Thoracic aorta (tissue), 2 donors: ENCODE data around the gene PACS1. TPM values are rescaled to one million over a fixed set of nuclear protein-coding genes. Genes with fewer than 3 reads are reported as not detected.

Source experiments
- ATAC-seq: fragments of 150-250 bp; one replicate; pipeline ENCODE4 v1.8.0; 2017; ENCODE audit warnings: low read depth; ENCODE audit not compliant: insufficient number of reproducible peaks, low FRiP score
- DNase-seq: peaks from one replicate; pipeline ENCODE4 v3.0.0-alpha.2; 2020; ENCODE audit warnings: low spot score
- H3K27ac ChIP-seq, 2 donors: fragments of 200-600 bp; sonication (generic); 1 replicate in 1 of 2; 2 replicates in 1 of 2; pipeline ENCODE4 v1.5.1; 2016; ENCODE audit warnings: mild to moderate bottlenecking in 2 of 2, moderate library complexity in 2 of 2
- H3K27me3 ChIP-seq: fragments of 200-600 bp; sonication (generic); replicated peaks from 2 replicates; pipeline ENCODE4 v1.6.0; 2016; ENCODE audit warnings: mild to moderate bottlenecking; ENCODE audit not compliant: insufficient read depth
- H3K36me3 ChIP-seq: fragments of 200-600 bp; sonication (generic); one replicate; pipeline ENCODE4 v1.5.1; 2016
- H3K4me1 ChIP-seq, 2 donors: fragments of 200-600 bp; sonication (generic); 1 replicate in 1 of 2; 2 replicates in 1 of 2; pipeline versions ENCODE4 v1.5.1 to v1.6.0; 2016; ENCODE audit warnings: low read depth in 2 of 2, mild to moderate bottlenecking in 1 of 2; ENCODE audit not compliant: control insufficient read depth in 1 of 2
- H3K4me3 ChIP-seq: fragments of 200-600 bp; sonication (generic); 2 replicates; pipeline ENCODE4 v1.5.1; 2016; ENCODE audit warnings: mild to moderate bottlenecking
- H3K9me3 ChIP-seq: fragments of 200-600 bp; sonication (generic); 2 replicates; pipeline ENCODE4 v1.5.1; 2016
- total RNA-seq, 2 donors: library from RNA; depleted of rRNA; stranded (reverse); fragments of >200 nt; gene quantifications; one replicate each; pipeline versions ENCODE4 v1.1.0 to v1.2.3, GENCODE V29; 2016
- TF ChIP-seq, protein P1 (sequence below): fragments of 200-600 bp; sonication (generic); IDR thresholded peaks from one replicate; pipeline ENCODE4 v1.5.1; 2019; ENCODE audit warnings: antibody characterized with exemption

Gene PACS1
- total RNA-seq, 2 donors from 2014 or later = 82.9 to 112 TPM

DNA sequence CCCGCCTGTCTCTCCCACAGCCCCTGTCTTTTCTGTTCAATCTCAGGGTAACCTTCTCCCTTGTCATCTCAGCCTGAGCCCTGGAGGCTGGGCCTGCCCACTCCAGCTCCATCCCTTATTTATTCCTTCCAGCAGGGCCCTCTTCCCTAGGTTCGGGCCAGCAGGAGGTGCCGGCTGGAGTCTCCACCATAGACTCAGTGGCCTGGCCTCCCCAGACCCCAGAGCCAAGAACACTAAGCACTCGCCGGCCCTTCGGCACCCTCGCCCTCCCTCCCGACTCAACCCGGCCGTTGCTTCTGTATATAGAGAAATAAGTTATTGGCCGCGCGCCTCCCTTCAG is 196.9 kb downstream of the PACS1 start:
- peaks cover 26% of the 10 kb centered on the region for H3K36me3 ChIP-seq
- H3K4me1 ChIP-seq = peaks cover 15 to 29% of the 10 kb centered on the region in 2 donors
- TF ChIP-seq, protein P1, sequence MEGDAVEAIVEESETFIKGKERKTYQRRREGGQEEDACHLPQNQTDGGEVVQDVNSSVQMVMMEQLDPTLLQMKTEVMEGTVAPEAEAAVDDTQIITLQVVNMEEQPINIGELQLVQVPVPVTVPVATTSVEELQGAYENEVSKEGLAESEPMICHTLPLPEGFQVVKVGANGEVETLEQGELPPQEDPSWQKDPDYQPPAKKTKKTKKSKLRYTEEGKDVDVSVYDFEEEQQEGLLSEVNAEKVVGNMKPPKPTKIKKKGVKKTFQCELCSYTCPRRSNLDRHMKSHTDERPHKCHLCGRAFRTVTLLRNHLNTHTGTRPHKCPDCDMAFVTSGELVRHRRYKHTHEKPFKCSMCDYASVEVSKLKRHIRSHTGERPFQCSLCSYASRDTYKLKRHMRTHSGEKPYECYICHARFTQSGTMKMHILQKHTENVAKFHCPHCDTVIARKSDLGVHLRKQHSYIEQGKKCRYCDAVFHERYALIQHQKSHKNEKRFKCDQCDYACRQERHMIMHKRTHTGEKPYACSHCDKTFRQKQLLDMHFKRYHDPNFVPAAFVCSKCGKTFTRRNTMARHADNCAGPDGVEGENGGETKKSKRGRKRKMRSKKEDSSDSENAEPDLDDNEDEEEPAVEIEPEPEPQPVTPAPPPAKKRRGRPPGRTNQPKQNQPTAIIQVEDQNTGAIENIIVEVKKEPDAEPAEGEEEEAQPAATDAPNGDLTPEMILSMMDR = no peak
- no peaks in the 10 kb centered on the region for H3K9me3 ChIP-seq
- no peaks in the 10 kb centered on the region for H3K27me3 ChIP-seq
- peak overlapping the region; percentile 95 to 97 for H3K27ac ChIP-seq
- ATAC-seq (no peak), DNase-seq (no peak)
- peak overlapping the region; percentile 94 for H3K4me3 ChIP-seq

GRCh38 chr11:66267379-66268243 is 197.5 kb downstream of the PACS1 start:
- TF ChIP-seq, protein P1 = peak; percentile 47
- H3K4me1 ChIP-seq = peaks cover 15 to 29% of the 10 kb centered on the region in 2 donors
- peaks cover 27% of the 10 kb centered on the region for H3K36me3 ChIP-seq
- ATAC-seq (peak; percentile 79), DNase-seq (peak; percentile 75)
- peak overlapping the region; percentile 95 to 97 for H3K27ac ChIP-seq
- H3K4me3 ChIP-seq = peak overlapping the region; percentile 94
- no peaks in the 10 kb centered on the region for H3K9me3 ChIP-seq
- no peaks in the 10 kb centered on the region for H3K27me3 ChIP-seq

DNA sequence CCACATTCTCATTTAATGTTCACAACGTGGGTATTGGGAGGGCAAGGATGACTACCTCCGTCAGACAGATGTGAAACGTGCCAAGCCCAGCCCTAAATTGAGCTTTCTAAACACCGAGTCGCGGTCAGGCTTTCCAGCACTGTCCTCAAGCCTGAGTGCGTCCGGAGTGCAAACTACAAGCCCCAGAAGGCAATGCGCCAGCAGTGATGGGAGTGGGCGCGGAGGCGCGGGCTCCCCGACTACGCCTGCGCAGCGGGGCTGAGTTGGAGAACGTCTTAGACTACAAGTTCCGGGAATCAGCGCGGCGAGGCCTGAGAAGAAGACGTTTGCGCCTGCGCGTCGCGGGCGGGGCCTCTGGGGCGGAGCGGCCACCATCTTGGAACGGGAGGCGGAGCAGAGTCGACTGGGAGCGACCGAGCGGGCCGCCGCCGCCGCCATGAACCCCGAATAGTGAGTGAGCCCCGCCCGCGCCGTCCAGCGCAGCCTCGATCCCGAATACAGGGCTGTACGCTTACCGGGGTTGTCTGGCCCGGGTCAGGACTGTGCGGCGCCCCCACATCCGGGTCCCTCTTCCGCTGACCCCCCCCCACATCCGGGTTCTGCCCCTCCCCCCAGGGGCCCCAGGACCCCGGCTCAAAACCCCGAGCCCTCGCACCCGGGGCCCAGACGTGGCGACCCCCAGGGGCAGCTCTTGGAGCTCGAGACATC is 198.3 kb downstream of the PACS1 start, which contains the start of gene RAB1B:
Gene RAB1B (plus strand): TSS at position 396 of the 708 bp plus-strand sequence. CDS start 41 bp downstream, at position 437.
- DNase-seq (peak; percentile 99), ATAC-seq (peak; percentile 89)
- Histone ChIP-seq H3K27me3 (no peaks in the 10 kb centered on the region), H3K36me3 (peaks cover 28% of the 10 kb centered on the region), H3K9me3 (no peaks in the 10 kb centered on the region), H3K27ac (peak within 1 kb of the TSS; percentile 95 to 97), H3K4me3 (peak within 1 kb of the TSS; percentile 94), H3K4me1 (peaks cover 15 to 29% of the 10 kb centered on the region in 2 donors)
- TF ChIP-seq, protein P1 = no peak

DNA sequence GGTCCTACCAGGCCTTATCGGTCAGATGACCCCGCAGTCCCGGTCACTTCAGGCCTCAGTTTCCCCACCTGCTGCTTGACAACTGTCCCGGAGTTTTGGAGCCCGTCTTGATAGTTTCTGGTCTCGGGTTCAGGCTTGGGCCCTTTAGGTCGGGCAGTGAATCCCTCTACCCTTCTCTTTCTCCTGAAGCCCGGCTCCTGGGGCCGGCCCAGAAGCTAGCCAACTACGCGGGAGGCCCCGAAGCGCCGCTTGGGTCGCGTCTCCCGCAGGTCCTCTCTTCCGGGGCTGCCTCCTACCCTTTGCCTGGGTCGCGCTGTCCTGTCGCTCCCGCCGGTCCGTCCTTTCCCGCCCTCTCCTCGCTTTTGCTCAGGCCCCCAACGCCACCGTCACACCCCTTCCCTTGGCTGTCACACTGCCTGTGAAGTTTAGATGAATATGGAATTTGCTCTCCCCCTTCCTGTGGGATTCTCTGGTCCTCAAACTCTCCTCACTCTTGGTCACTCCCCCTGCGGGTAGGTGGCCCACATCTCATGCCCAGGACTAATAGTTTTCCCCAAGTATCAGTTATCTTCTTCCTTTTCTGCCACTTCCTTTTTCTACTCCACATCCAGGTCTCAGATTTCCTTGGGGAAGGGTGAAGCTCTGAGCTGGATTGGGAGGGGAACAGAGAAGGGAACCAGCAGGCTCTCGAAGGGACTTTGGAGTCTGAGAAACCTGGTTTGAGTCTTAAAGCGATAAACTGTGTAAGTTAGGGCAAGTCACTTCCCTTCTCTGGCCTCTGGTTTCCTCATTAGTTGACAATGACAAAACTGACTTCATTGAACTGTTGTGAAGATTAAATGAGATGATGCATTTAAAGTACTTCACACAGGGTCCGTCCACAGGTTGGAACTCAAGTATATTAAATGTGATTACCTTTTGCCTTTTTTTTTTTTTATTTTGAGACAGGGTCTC is 199.2 kb downstream of the PACS1 start:
- peaks cover 15 to 29% of the 10 kb centered on the region in 2 donors for H3K4me1 ChIP-seq
- peak overlapping the region; percentile 95 to 97 for H3K27ac ChIP-seq
- ATAC-seq (no peak), DNase-seq (no peak)
- peak overlapping the region; percentile 94 for H3K4me3 ChIP-seq
- TF ChIP-seq, protein P1 = no peak
- H3K36me3 ChIP-seq = peaks cover 31% of the 10 kb centered on the region
- no peaks in the 10 kb centered on the region for H3K9me3 ChIP-seq
- H3K27me3 ChIP-seq = no peaks in the 10 kb centered on the region
